Brain pericyte (primary cell): Measurements from ENCODE around the gene ADRA2B.
"Not testable (repeated sequence)": the region's sequence is repeated elsewhere in the genome, so short reads cannot be mapped to it uniquely, and the experiment has no call there.

Source experiments
- DNase-seq: peaks from one replicate; pipeline ENCODE4 v3.0.0-alpha.2; 2012; ENCODE audit warnings: low read depth, low spot score

Gene ADRA2B

DNA sequence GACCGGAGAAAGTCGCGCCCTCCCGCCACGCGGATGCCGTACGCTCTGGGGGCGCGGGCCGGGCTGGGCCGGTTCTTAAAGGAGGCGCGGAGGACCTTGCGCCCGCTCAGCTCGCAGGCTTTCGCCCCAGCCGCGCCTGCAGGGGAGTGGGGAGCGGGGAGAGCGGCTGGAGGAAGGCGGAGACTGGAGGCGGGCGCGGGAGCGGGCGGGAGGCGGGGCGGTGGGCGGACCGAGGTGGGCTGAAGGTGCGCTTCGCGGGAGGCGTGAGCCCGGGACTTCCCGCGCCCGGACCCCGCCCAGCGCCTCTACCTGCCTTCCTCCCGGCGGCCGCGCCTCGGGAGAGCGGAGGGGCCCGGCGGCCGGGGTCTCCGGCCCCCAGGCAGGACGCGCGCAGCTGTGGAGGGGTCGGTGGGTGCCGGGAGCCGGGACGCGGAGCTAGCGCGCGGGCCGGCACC lies at the start of gene ADRA2B:
Gene ADRA2B, minus strand, starts transcription at position 148 of the 455 bp plus-strand sequence. CDS start 422 bp downstream, outside the sequence.
- no peak for DNase-seq

DNA sequence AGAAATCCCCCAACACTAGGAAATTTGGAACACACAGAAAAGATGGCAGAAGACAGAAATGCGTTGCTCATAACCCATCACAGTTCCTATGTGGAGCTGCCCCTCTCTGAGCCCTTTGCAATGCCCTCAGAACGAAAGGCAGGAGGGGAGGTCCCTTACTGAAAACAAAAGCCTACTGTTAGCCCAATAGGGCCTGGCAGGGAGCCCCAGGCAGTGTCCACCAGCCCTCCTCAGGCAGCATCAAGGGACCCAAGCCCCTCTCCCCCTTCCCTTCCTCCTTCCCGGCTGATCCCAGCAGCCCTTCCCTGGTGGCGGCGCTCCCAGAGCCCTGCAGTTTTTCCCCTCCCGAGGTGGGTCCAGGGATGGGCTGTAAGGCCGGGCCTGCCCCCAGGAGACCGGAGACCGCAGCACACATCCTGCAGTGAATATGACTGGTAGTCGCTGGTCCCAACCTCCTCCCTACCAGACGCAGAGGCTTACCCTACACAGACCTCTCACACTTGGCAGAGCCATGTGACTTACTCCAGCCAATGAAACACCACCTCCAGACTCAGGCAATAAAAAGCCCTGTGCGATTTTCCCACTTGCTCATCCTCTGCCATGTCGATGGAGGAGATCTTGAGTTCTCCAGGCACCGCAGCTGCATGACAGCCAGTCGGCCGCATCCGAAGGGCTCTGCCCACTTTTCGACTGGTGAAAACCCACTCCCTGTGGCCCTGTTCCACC lies 48.3 kb upstream of the ADRA2B start:
- no peak for DNase-seq

DNA sequence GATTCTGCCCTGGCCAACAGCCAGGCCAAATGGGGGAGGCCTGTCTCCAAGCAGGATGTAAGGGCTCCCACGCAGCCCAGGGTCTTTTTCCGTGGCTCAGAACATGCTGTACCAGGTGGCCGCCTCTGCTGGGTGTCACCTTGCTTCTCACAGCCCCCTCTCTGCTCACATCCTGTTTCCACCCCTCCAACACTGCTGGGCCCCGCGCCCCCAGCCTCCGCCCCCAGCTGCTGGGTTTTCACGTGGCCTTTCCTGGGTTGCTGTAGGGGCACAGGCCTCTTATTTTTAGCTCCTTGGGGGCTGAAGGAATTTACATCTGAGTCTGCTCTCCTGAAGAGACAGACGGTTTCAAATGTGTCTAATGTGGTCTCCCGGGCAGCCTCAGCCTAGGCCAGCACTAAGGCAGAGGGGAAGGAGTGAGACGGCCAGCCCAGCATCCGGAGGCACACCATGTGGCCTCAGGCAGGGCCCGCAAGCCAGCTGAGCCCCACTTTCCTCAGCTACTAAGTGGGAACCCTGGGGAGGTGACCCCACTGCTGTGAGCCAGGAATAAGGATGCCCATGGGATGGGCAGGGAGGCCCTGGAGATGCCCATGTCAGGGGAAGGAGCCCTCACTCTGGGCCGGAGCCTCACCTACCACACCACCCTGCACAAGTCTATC lies 47.5 kb upstream of the ADRA2B start:
- DNase-seq: peak; percentile 53

DNA sequence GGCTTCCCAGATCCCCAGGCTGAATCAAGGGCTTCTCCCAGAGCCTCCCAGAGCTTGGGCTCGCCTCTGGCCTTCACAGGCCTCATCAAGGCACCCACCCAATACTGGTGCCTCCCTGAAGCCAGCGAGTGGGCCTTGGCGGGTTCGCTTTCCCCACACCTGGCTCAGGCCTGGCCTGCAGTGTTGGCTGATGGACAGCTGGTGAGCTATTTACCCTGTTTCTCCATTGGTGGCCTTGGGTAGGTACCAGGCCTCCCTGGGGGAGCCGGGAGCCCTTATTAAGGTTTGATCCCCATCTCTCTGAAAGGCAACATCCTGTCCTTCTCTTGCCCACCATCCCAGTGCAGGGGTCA lies 47.0 kb upstream of the ADRA2B start:
- DNase-seq: no peak

DNA sequence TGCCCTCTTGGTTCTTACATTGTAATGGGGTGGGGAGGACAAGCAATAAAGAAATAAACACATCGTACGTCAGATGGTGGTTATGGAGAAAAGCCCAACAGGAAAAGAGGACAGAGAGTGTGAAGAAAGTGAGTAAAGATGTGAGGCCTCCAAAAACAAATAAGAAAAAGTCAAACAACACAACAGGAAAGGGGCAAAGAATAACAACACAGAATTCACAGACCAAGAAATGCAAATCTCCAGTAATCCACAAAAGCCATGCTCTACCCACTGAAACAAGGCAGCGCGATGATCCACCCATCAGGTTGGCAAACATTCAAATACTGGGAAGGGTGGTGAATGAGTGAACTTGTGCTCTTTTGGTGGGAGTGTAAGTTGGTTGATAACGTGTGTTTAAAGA lies 45.5 kb upstream of the ADRA2B start:
- no peak for DNase-seq

DNA sequence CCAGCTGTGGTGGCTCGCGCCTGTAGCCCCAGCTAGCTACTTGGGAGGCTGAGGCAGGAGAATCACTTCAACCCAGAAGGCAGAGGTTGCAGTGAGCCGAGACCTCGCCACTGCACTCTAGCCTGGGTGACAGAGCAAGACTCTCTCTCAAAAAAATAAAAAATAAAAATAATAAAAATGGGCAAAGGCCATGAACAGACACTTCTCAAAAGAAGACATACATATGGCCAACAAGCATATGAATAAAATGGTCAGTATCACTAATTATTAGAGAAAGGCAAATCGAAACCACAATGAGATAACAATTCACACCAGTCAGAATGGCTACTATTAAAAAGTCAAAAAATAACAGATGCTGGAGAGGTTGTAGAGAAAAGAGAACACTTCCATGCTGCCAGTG lies 44.0 kb upstream of the ADRA2B start:
- DNase-seq: not testable (repeated sequence)

DNA sequence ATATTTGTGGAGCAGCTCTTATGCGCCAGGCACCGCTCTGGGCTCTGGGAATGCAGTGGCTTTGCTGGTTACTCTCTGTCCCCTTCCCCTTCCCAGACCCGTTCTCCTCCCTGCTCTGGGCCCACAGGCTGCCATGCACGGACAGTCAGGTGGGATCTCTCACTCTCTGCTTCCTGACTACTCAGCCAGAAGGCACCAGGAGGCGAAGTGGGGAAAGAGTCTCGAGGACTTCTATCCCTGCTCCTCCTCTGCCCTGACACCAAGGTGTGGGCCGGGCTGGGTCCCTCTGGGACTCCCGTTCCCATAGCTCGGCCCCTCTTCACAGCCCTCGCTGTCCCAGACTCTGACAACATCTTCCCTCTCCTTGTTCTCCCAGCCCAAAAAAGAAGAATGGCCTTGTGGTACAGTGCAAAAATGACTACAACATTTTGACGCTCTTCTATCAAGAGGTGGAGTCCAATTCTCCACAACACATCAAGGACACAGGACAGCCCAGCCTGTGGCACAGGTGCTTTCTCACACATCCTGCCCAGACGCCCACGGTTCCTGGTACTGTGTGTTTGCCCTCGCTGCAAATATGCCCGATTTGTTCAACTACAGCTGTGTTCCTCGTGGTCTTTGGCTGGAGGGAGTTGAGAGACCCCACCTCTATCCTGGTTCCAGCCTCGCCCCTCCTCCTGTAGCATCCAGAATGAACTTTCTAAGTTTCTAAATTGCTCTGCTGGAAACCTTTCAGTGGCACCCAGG lies 42.9 kb upstream of the ADRA2B start:
- DNase-seq: no peak

DNA sequence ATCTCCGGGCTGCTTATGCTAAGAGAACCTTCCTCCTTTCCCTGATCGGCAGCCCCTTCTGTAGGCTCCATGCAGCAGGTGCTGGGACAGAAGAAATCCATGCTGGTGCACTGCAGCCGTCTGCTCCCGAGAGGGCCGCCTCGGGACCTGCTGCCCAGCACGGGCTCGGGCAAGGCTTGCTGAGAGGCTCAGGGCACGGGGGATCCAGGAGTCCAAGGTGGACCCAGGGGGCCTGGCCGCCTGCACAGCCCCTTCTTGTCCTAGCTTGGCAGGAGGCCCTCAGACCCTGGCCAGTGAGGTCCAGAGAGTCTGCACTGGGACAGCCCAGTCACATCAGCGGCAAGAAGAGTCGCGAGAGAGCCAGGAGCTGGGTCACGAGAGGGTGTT lies 42.2 kb upstream of the ADRA2B start:
- no peak for DNase-seq

DNA sequence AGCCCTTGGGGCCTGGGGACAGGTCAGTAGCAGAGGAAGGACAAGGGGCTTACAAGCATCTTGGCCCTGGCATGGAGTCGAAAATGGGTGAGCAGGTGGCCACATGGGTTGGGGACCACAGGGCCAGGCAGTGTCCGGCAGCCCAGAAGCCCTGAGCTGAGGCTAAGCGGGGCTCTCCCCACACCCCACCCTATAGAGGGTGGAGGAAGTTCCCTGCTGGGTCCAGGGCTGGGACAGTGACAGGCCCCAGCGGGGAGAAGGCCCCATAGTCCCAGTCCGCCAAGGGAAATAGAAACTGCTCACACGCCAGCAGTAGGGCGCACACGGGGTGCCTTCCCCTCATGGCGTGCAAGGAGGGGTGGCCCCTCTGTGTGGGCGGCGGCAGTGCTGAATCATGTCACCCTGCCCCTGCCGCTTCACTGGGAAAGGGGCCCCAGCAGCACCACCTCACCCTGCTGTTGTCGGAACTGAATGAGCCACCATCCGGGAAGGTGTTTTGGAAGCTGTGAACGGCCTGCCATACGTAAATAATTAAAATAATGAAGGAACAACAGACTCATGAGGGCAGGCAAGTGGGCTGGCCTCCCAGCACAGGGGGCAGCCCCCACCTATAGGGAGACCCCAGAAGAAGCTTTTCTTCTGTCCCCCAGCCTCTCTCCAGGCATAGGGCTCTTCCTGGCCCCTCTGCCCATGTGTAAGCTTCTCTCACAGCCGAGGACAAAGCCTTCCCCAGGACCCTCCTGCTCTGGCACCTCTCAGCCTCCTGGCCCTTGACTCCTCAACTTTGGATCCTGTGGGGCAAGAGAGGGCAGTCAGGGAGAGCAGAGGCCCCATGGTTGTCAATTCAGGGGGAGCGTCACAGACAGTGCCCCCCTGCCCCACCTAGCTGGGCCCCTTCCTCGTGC lies 41.5 kb upstream of the ADRA2B start:
- no peak for DNase-seq

DNA sequence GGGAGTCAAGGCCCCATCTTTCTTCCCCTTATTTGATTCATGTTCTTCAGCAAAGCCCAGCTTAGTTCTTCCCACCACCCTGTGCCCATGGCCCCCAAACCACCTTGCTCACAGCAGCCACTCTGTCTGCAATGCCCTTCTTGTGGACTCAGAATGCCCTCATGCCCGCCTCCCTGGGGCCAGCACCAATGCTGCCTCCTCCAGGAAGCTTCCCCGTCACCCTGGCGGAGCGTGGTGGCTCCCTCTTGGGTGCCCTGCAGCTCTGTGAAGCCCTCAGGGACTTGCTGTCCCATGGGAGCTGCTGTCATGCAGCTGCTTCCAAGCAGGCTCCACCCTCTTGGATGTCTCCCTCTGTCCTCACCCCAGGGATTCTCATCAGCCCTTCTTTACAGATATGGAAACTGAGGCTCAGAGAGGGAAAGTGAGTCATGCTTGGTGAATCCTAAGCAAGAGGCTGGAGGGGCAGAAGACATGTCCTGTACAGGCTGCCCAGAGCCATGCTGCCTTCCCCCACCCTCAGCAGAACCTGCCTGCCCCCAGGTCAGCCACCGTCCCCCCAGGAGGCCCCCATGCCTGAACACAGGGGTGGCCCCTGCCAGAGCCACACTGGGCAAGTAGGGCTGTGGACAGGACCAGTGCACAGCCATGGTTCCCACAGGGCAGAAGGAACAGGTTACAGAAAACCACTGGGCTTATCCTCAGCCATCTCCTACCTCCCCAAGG lies 40.7 kb upstream of the ADRA2B start:
- DNase-seq: no peak

DNA sequence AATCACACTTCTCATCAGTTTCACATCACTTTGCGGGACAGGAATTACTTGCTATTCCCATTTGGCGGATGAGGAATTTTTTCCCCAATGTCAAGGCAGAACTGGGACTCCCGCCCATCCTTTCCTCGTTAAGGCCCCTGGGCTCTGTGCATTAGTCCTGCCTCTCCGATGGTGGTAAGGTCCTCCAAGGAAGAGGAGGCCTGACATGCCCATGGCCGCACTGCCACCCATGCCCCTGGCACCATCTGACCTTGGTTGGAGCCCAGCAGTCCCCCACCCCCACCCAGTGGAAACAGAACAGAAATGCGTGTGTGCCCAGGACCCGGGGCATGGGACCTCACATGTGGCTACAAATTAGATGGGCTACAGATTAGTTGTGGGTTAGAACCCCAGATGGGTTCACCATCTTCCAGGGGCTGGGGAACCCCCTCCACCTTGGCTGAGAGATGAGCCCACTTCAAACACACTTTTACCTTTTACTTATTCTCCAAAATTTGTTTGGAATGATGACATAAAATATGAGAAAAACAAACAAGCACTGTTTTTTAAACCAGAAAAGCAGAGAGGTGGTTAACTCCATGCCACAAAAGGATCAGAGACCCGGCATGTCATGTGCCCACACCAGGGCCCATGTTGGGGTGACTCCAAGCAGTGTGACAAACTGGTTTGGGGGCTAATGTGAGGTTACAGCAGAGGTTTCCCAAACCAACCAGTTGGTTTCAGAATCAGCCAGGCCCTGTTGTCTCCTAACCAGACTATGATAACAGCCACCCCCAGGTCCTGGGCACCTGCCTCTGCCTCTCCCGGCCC lies 39.8 kb upstream of the ADRA2B start:
- DNase-seq: no peak

DNA sequence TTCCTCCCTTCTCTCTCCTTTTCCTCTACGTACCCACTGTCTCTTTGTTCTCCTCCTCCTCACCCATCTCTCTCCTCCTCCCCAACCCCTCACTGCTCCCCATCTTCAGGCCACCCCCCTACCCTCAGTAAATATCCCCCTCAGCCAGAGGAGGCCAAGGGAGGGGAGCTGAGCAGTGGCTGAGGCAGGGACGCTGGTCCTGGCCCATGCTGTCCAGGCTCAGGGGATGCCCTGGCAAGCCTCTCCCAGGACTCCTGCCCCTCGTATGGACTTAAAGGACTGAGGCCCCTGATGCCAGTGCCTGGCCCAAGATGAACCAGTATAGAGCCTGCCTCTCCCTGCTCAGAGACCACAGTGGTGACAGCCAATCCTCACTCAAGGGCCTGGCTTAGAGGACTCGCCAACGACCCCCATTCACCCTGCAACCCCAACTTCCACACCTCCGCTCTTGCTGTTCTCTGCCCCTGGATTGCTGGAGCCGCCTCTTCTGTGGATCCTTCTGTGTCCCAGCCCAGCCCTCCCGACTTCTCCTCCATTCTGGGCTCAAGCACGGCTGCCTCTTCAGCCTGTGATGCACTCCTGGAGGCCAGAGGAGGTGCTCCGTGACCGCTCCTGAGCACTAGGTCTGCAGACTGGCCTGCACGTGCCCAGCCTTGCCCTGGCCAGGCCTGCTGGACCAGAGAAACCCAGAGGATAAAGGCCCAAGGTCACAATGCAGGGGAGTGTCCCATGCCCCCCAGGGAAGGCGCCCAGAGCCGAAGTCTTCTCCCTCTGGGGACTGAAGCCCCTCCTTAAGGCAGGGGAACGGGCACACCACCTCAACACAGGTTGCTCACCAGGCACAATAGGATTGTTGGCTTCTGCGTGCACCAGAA lies 38.4 kb upstream of the ADRA2B start:
- no peak for DNase-seq

DNA sequence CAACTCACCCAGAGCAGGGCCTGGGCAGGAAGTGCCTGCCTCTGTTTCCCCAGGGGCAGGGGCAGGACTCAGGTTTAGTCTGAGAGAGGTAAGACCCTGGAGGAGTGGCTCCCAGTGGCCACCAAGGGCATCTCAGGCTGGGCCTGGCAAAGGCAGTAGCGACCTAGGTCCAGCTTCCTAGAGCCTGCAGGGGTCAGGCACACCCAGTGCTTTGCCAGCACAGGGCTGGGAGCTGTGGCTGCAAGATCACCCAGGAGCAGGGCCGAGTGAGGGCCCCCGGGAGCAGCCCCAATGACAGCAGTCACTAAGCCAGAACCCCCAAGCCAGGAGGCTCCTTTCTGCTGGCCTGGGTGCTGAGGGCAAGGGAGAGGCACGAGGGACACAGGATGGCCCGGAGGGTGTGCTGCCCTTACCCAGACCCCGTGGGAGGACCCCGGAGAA lies 37.6 kb upstream of the ADRA2B start:
- DNase-seq: no peak

DNA sequence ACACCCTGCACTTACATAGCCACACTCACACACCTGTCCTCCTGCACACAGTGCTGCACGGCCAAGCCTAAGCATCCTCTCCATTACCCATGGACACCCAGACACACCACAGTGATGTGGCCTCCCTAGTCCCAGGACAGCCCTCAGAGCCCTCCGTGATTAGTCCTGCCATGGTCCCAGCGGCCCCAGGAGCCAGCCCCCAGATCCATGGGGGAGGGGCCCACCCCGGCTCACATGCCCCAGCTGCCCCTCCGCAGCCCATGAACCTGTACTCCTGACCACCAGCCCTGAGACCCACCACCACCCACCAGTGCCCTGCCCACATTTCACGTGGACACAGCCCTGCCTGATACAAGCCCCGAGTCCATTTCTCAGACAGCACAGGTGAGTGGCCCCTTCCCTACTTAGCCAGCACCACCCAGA lies 36.9 kb upstream of the ADRA2B start:
- no peak for DNase-seq

DNA sequence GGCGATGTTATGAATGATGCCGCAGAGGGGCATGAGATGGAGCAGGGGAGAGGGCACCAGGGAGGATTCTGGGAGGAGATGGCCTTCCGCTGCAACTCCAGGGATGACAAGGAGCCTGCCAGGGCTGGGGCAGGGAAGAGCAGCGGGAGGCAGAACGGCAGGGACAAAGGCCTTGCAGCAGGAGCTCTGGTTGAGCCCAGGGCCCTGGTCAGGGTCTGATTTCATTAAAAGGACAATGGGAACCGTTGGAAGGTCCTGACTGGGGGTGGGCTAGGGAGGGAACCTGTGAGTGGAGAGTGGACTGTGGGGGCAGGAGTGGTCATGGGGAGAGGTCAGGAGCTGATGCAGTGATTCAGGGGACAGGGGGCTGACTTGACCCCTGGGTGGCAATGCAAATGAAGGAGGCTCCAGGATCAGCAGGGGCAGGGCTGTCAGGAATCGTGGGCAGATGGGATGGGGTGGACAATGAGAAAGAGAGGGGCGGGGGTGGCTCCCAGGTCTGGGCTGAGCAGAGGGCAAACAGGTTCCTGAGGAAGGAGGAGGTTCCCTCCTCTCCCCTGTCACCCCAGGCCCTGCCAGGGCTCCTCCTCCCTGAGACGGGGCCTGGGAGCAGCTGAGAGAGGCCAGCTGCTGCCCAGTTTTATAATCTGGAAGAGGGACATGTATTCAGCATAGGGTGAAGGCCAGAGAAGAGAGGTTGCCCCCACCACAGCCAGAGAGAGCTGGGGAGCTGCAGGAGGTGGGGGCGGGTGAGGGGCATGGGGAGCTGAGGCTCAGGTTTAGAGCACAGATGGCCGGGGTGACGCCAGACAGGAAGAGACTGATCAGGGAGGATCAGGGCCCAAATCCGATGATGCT lies 36.2 kb upstream of the ADRA2B start:
- DNase-seq: no peak

DNA sequence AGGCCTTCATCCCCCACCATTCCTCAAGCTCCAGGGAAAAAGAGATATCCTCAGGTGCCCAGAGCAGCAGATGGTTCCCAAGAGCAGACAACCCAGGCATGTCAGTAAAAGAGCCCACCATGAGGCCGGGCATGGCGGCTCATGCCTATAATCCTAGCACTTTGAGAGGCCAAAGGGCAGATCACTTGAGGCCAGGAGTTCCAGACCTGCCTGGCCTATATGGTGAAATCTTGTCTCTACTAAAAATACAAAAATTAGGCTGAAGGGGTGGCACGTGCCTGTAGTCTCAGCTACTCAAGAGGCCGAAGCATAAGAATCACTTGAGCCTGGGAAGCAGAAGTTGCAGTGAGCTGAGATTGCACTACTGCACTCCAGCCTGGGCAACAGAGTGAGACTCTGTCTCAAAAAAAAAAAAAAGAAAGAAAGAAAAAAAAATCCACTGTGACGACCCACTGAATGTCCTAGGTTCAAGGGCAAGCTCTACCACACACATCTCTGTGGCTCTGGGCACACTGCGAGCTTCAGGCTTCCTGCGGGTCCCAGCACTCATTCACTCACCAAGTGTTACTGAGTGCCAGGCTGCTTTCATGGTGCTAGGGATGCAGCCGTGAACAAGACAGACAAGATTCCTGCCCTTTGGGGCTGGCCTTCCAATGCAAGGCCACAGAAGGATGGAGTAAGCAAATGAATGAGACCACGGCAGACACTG lies 35.4 kb upstream of the ADRA2B start:
- no peak for DNase-seq

DNA sequence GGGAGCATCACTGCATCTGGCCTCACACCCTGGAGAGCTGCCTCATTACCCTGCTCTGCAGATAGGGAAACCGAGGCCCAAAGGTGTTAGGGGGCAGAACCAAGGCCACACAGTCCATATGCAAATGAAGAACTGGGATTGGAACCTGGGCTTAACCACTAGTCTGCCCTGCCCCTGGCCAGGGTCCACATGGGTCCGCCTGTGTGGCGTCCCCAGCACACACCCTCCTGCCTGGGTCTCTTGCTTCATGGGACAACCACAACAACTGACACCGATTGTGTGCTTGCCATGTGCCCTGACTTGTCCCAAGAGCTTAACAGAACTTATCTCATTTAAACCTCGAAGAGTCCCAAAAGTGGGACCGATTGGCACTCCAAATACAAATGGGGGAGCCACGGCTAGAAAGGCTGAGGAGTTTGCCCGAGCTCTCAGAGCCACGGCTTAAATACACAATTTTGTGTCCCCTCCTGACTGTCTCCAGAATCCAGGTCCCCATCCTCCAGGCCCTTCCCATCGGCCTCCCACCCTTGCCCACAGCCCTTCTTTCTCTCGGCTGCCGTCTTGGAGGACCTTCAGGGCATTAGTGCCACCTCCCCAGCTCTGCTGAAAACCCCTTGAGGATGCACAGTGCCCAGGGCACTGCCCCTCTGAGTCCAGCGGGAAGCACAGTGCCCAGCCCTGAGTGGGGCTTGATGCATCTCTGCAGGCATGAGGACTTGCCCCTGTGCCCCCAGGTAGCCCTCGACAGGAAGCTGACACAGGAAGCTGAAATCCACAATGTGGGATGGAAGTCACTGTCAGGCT lies 34.6 kb upstream of the ADRA2B start:
- no peak for DNase-seq
